ENCODE results near the gene CCDC51. TPM values are rescaled to one million over a fixed set of nuclear protein-coding genes. Genes with fewer than 3 reads are reported as not detected.

The CCDC51 gene
- total and polyA plus RNA-seq, 9 of the 15 experiments (the other 6 are each of a cell fraction or from before 2014, with no cell fraction given): 6.5 to 18.6 (median 15.7) TPM

DNA sequence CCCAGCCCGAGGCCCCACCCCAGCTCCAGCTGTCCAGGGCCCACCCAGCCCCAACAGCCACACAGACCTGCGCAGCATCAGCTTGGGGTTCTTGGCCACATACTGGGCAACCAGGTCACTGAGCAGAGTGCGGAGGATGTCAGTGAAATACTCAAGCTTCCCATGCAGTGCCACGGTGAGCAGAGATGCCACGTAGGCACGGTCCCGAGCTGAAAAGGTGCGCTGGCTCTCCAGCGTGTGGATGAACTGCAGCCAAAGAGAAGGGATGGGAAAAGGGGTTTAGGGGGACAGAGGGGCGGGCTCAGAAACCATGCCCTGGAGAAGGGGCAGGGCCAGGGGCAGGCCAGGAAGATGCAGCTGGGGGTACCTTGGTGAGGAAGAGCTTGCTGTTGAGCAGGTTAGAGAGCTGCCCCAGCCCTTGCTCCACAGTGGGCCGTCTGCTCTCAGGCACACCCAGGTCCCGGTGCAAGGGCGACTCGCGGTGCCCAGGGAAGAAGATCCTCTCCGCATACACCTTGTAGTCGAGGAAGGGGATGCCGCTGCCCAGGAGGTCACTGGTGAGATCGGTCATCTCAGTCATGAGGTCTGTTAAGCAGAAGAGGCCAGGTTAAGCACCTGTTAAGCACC, 27.4 kb downstream of the CCDC51 start:
- H2AFZ ChIP-seq (ENCODE audit: low read depth, low read length): no peak overlapping the region
- intact Hi-C loops (cut with micrococcal nuclease): no loop called here
- 0 out of 2 replicates have a peak, but pooled peaks cover 6% of the 10 kb centered on the region for H4K20me1 ChIP-seq (replicated peaks; ENCODE audit: control insufficient read depth, insufficient read depth, low read length)
- ChIA-PET CTCF (ENCODE audit: low intra/inter-chr PET ratio) (no interaction called here), POLR2A (no interaction called here)
- H3K4me3 ChIP-seq: no peak overlapping the region
- H3K27ac ChIP-seq (ENCODE audit: extremely low read depth, low read depth, low read length): no peak overlapping the region
- H3K27me3 ChIP-seq (ENCODE audit: control insufficient read depth in 2 of 2, insufficient read depth in 2 of 2, low read length in 2 of 2): no peaks in the 10 kb centered on the region
- FAIRE-seq (no peak), ATAC-seq (no peak), DNase-seq (ENCODE audit: extremely low read depth in 1 of 4, low spot score in 3 of 4) (no peak)
- no peak overlapping the region for H3K4me2 ChIP-seq (ENCODE audit: insufficient read depth, low read length)
- in situ Hi-C loops (cut with MboI): no loop called here
- peaks cover 0 to 6% of the 10 kb centered on the region in 2 experiments; a peak in 1 of 5 replicates for H3K4me1 ChIP-seq (replicated peaks in 1 of 2; ENCODE audit: control insufficient read depth in 2 of 2, insufficient read depth in 2 of 2, low read length in 2 of 2)
- no peaks in the 10 kb centered on the region for H3K9me3 ChIP-seq (replicated peaks; ENCODE audit: control insufficient read depth, insufficient read depth, low read depth, low read length)
- H3K9me1 ChIP-seq (ENCODE audit: control insufficient read depth, insufficient read depth, low read length): no peaks in the 10 kb centered on the region
- TF ChIP-seq NFATC3 (IDR thresholded peaks at IDR 0.05) (no peak), RFX1 (IDR thresholded peaks at IDR 0.05) (no peak), CBX2 (IDR thresholded peaks at IDR 0.05; ENCODE audit: insufficient read depth, low read length, poor library complexity, severe bottlenecking) (no peak), CBX8 (IDR thresholded peaks at IDR 0.05; ENCODE audit: borderline replicate concordance, extremely low read depth, low read depth, low read length, poor library complexity, severe bottlenecking) (no peak), KHSRP (IDR thresholded peaks at IDR 0.05) (no peak), BRD4 (IDR thresholded peaks at IDR 0.05) (no peak), ZNF41 (CRISPR knock-in tag; conservative IDR thresholded peaks at IDR 0.05) (no peak), ZNF507 (tag; conservative IDR thresholded peaks at IDR 0.05) (no peak), ZNF644 (tag; IDR thresholded peaks at IDR 0.05; ENCODE audit: low read depth) (no peak), THRAP3 (IDR thresholded peaks at IDR 0.05; ENCODE audit: borderline replicate concordance) (no peak)
- TF ChIP-seq, protein P1, sequence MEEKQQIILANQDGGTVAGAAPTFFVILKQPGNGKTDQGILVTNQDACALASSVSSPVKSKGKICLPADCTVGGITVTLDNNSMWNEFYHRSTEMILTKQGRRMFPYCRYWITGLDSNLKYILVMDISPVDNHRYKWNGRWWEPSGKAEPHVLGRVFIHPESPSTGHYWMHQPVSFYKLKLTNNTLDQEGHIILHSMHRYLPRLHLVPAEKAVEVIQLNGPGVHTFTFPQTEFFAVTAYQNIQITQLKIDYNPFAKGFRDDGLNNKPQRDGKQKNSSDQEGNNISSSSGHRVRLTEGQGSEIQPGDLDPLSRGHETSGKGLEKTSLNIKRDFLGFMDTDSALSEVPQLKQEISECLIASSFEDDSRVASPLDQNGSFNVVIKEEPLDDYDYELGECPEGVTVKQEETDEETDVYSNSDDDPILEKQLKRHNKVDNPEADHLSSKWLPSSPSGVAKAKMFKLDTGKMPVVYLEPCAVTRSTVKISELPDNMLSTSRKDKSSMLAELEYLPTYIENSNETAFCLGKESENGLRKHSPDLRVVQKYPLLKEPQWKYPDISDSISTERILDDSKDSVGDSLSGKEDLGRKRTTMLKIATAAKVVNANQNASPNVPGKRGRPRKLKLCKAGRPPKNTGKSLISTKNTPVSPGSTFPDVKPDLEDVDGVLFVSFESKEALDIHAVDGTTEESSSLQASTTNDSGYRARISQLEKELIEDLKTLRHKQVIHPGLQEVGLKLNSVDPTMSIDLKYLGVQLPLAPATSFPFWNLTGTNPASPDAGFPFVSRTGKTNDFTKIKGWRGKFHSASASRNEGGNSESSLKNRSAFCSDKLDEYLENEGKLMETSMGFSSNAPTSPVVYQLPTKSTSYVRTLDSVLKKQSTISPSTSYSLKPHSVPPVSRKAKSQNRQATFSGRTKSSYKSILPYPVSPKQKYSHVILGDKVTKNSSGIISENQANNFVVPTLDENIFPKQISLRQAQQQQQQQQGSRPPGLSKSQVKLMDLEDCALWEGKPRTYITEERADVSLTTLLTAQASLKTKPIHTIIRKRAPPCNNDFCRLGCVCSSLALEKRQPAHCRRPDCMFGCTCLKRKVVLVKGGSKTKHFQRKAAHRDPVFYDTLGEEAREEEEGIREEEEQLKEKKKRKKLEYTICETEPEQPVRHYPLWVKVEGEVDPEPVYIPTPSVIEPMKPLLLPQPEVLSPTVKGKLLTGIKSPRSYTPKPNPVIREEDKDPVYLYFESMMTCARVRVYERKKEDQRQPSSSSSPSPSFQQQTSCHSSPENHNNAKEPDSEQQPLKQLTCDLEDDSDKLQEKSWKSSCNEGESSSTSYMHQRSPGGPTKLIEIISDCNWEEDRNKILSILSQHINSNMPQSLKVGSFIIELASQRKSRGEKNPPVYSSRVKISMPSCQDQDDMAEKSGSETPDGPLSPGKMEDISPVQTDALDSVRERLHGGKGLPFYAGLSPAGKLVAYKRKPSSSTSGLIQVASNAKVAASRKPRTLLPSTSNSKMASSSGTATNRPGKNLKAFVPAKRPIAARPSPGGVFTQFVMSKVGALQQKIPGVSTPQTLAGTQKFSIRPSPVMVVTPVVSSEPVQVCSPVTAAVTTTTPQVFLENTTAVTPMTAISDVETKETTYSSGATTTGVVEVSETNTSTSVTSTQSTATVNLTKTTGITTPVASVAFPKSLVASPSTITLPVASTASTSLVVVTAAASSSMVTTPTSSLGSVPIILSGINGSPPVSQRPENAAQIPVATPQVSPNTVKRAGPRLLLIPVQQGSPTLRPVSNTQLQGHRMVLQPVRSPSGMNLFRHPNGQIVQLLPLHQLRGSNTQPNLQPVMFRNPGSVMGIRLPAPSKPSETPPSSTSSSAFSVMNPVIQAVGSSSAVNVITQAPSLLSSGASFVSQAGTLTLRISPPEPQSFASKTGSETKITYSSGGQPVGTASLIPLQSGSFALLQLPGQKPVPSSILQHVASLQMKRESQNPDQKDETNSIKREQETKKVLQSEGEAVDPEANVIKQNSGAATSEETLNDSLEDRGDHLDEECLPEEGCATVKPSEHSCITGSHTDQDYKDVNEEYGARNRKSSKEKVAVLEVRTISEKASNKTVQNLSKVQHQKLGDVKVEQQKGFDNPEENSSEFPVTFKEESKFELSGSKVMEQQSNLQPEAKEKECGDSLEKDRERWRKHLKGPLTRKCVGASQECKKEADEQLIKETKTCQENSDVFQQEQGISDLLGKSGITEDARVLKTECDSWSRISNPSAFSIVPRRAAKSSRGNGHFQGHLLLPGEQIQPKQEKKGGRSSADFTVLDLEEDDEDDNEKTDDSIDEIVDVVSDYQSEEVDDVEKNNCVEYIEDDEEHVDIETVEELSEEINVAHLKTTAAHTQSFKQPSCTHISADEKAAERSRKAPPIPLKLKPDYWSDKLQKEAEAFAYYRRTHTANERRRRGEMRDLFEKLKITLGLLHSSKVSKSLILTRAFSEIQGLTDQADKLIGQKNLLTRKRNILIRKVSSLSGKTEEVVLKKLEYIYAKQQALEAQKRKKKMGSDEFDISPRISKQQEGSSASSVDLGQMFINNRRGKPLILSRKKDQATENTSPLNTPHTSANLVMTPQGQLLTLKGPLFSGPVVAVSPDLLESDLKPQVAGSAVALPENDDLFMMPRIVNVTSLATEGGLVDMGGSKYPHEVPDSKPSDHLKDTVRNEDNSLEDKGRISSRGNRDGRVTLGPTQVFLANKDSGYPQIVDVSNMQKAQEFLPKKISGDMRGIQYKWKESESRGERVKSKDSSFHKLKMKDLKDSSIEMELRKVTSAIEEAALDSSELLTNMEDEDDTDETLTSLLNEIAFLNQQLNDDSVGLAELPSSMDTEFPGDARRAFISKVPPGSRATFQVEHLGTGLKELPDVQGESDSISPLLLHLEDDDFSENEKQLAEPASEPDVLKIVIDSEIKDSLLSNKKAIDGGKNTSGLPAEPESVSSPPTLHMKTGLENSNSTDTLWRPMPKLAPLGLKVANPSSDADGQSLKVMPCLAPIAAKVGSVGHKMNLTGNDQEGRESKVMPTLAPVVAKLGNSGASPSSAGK (IDR thresholded peaks at IDR 0.05): no peak
- H3K36me3 ChIP-seq (ENCODE audit: control insufficient read depth, insufficient read depth, low read length): no peaks in the 10 kb centered on the region
- BruUV-seq (replicated peaks): no TSS peak
- no peaks in the 10 kb centered on the region for H3K79me2 ChIP-seq (ENCODE audit: control insufficient read depth, insufficient read depth, low read length)
- H3K9ac ChIP-seq (ENCODE audit: insufficient read depth in 1 of 2, low read depth in 2 of 2, low read length in 2 of 2): no peak overlapping the region
- 62% methylated on average over 11 of the region's 19 CpGs for WGBS (ENCODE audit: insufficient coverage, low coverage, missing lambda C conversion rate)

Measured in K562 (cell line).